Transverse colon (tissue), 4 donors: ENCODE measurements around the gene AGBL4.

ENCODE experiments used
- EP300 ChIP-seq: sonication (generic); formaldehyde crosslinking; IDR thresholded peaks from one replicate; pipeline ENCODE4 v1.6.1; 2017; ENCODE audit warnings: antibody characterized with exemption, low read depth
- POLR2A ChIP-seq: fragments of 450-650 bp; IDR thresholded peaks from one replicate; pipeline ENCODE4 v1.6.1; 2016; ENCODE audit warnings: antibody characterized with exemption, mild to moderate bottlenecking, moderate library complexity
- POLR2AphosphoS5 ChIP-seq, 3 donors: sonication (generic); formaldehyde crosslinking; IDR thresholded peaks; one replicate each; pipeline ENCODE4 v1.6.1; 2016; ENCODE audit warnings: antibody characterized with exemption in 3 of 3
- TF ChIP-seq, protein P1 (sequence below), 5 experiments: fragments of 200-600 bp in 3 of 5; fragments of 450-650 bp in 2 of 5; sonication (generic) in 3 of 5; IDR thresholded peaks; 1 replicate in 2 of 5; 2 replicates in 3 of 5; pipeline ENCODE4 v1.5.1; 2016 to 2017; ENCODE audit warnings: antibody characterized with exemption in 5 of 5, inconsistent platforms in 3 of 5, mild to moderate bottlenecking in 2 of 5, moderate library complexity in 1 of 5

DNA sequence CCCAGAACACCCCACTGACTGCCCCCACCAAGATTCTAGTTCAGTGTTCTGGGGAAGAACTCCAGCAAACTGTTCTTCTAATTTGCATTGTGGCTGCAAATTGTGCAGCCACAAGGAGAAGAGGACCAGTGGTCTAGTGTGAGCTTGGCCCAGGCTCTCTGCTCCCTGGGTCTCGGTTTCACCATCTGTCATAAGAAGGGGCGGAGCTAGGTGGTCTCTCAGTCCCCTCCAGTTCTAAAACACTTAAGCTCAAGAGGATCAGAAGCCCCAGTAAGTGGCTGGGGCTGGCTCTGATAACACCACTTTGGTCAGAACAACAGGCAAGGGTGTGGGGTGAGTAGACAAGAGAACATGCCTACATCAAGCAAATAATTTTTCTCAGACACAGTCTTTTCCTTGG lies 1346.9 kb downstream of the AGBL4 start:
- TF ChIP-seq POLR2A (no peak), POLR2AphosphoS5 (IDR thresholded peaks at IDR 0.05) (no peak), EP300 (no peak)
- TF ChIP-seq, protein P1, sequence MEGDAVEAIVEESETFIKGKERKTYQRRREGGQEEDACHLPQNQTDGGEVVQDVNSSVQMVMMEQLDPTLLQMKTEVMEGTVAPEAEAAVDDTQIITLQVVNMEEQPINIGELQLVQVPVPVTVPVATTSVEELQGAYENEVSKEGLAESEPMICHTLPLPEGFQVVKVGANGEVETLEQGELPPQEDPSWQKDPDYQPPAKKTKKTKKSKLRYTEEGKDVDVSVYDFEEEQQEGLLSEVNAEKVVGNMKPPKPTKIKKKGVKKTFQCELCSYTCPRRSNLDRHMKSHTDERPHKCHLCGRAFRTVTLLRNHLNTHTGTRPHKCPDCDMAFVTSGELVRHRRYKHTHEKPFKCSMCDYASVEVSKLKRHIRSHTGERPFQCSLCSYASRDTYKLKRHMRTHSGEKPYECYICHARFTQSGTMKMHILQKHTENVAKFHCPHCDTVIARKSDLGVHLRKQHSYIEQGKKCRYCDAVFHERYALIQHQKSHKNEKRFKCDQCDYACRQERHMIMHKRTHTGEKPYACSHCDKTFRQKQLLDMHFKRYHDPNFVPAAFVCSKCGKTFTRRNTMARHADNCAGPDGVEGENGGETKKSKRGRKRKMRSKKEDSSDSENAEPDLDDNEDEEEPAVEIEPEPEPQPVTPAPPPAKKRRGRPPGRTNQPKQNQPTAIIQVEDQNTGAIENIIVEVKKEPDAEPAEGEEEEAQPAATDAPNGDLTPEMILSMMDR (IDR thresholded peaks at IDR 0.05): no peak
